Neural progenitor cell (in vitro differentiated cells): ENCODE measurements around the gene WDR55. TPM values are rescaled to one million over a fixed set of nuclear protein-coding genes. Genes with fewer than 3 reads are reported as not detected.
"Not testable (repeated sequence)": the region's sequence is repeated elsewhere in the genome, so short reads cannot be mapped to it uniquely, and the experiment has no call there.

Source experiments
- DNase-seq: peaks from one replicate; pipeline ENCODE4 v3.0.0-alpha.2; 2016; ENCODE audit warnings: low spot score
- H2AFZ ChIP-seq: fragments of 200-600 bp; sonication (generic); replicated peaks from 2 replicates; pipeline ENCODE4 v1.6.1; 2016; ENCODE audit warnings: antibody characterized with exemption
- H3F3A ChIP-seq: fragments of 200-600 bp; sonication (generic); 2 replicates; pipeline ENCODE4 v1.6.1; 2016; ENCODE audit warnings: antibody characterized with exemption, low read depth
- H3K27ac ChIP-seq: fragments of 200-600 bp; sonication (generic); 2 replicates; pipeline ENCODE4 v1.5.1; 2016; ENCODE audit warnings: mild to moderate bottlenecking
- H3K27me3 ChIP-seq: fragments of 200-600 bp; sonication (generic); 2 replicates; pipeline ENCODE4 v1.6.1; 2016; ENCODE audit warnings: mild to moderate bottlenecking, moderate library complexity
- H3K36me3 ChIP-seq: fragments of 200-600 bp; sonication (generic); 2 replicates; pipeline ENCODE4 v1.5.1; 2016
- H3K4me1 ChIP-seq: fragments of 200-600 bp; sonication (generic); 2 replicates; pipeline ENCODE4 v1.6.1; 2016; ENCODE audit warnings: mixed run types
- H3K4me2 ChIP-seq: fragments of 200-600 bp; sonication (generic); 2 replicates; pipeline ENCODE4 v1.6.1; 2016
- H3K4me3 ChIP-seq: fragments of 200-600 bp; sonication (generic); 2 replicates; pipeline ENCODE4 v1.5.1; 2016
- H3K79me2 ChIP-seq: fragments of 200-600 bp; sonication (generic); 2 replicates; pipeline ENCODE4 v1.6.1; 2016; ENCODE audit warnings: low read depth
- H3K9ac ChIP-seq: fragments of 200-600 bp; sonication (generic); 2 replicates; pipeline ENCODE4 v1.6.1; 2016
- H3K9me3 ChIP-seq: fragments of 200-600 bp; sonication (generic); 2 replicates; pipeline ENCODE4 v1.5.1; 2016; ENCODE audit warnings: low read depth
- H4K20me1 ChIP-seq: fragments of 200-600 bp; sonication (generic); 2 replicates; pipeline ENCODE4 v1.6.1; 2016; ENCODE audit warnings: low read depth
- H3K27ac Mint-ChIP-seq: 3 replicates; pipeline ENCODE4 v1.8.0; 2021; ENCODE audit warnings: mixed read lengths
- H3K27me3 Mint-ChIP-seq: 2 replicates; pipeline ENCODE4 v1.8.0; 2022; ENCODE audit warnings: low read depth, mild to moderate bottlenecking, inconsistent platforms, moderate library complexity, mixed read lengths; ENCODE audit not compliant: insufficient read depth
- H3K36me3 Mint-ChIP-seq: 3 replicates; pipeline ENCODE4 v1.8.0; 2021; ENCODE audit warnings: mixed read lengths
- H3K4me1 Mint-ChIP-seq: 3 replicates; pipeline ENCODE4 v1.8.0; 2021; ENCODE audit warnings: mixed read lengths
- H3K4me3 Mint-ChIP-seq: 3 replicates; pipeline ENCODE4 v1.8.0; 2021; ENCODE audit warnings: mild to moderate bottlenecking, moderate library complexity, mixed read lengths
- H3K9me3 Mint-ChIP-seq: 3 replicates; pipeline ENCODE4 v1.8.0; 2020; ENCODE audit warnings: mixed read lengths
- EZH2 ChIP-seq: fragments of 200-600 bp; sonication (generic); IDR thresholded peaks from 2 replicates; pipeline ENCODE4 v1.6.1; 2017; ENCODE audit warnings: antibody characterized with exemption, mild to moderate bottlenecking, moderate library complexity
- EZH2phosphoT487 ChIP-seq: fragments of 200-600 bp; sonication (generic); IDR thresholded peaks from 2 replicates; pipeline ENCODE4 v1.6.1; 2017; ENCODE audit warnings: antibody characterized with exemption
- microRNA-seq: library from miRNA; unstranded; fragments of <30 nt; microRNA quantifications from one replicate; pipeline ENCODE4, GENCODE V29; 2016
- small RNA-seq: library from RNA; depleted of rRNA; stranded (forward); fragments of <200 nt; gene quantifications from one replicate; pipeline ENCODE3, GENCODE V24; 2015
- total RNA-seq: library from RNA; depleted of rRNA; stranded (reverse); fragments of >200 nt; gene quantifications from 2 replicates; pipeline ENCODE4 v1.2.3, GENCODE V29; 2015; ENCODE audit warnings: low replicate concordance
- TF ChIP-seq, protein P1 (sequence below): fragments of 200-600 bp; sonication (generic); IDR thresholded peaks from 2 replicates; pipeline ENCODE4 v1.5.1; 2017; ENCODE audit warnings: antibody characterized with exemption, mild to moderate bottlenecking

Gene WDR55
- total RNA-seq, 1 donor from 2014 or later: 6.9 TPM

- TF ChIP-seq EZH2 (no peak), EZH2phosphoT487 (no peak)
- TF ChIP-seq, protein P1, sequence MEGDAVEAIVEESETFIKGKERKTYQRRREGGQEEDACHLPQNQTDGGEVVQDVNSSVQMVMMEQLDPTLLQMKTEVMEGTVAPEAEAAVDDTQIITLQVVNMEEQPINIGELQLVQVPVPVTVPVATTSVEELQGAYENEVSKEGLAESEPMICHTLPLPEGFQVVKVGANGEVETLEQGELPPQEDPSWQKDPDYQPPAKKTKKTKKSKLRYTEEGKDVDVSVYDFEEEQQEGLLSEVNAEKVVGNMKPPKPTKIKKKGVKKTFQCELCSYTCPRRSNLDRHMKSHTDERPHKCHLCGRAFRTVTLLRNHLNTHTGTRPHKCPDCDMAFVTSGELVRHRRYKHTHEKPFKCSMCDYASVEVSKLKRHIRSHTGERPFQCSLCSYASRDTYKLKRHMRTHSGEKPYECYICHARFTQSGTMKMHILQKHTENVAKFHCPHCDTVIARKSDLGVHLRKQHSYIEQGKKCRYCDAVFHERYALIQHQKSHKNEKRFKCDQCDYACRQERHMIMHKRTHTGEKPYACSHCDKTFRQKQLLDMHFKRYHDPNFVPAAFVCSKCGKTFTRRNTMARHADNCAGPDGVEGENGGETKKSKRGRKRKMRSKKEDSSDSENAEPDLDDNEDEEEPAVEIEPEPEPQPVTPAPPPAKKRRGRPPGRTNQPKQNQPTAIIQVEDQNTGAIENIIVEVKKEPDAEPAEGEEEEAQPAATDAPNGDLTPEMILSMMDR: no peak
- Mint-ChIP-seq H3K27ac (no peak overlapping the region), H3K36me3 (no peaks in the 10 kb centered on the region), H3K9me3 (no peaks in the 10 kb centered on the region), H3K4me3 (no peak overlapping the region), H3K4me1 (no peaks in the 10 kb centered on the region), H3K27me3 (no peaks in the 10 kb centered on the region)
- Histone ChIP-seq H3K4me1 (no peaks in the 10 kb centered on the region), H3K9me3 (no peaks in the 10 kb centered on the region), H3K36me3 (no peaks in the 10 kb centered on the region), H4K20me1 (no peaks in the 10 kb centered on the region), H3F3A (no peaks in the 10 kb centered on the region), H2AFZ (no peak overlapping the region), H3K4me2 (no peak overlapping the region), H3K27me3 (no peaks in the 10 kb centered on the region), H3K9ac (no peak overlapping the region), H3K27ac (no peak overlapping the region), H3K79me2 (no peaks in the 10 kb centered on the region), H3K4me3 (no peak overlapping the region)
- no peak for DNase-seq
Measured at GRCh38 chr5:140718266-140718592, 53.5 kb downstream of the WDR55 start.

GRCh38 chr5:140720738-140721137 is 56.0 kb downstream of the WDR55 start:
- H3K4me2 ChIP-seq: not testable (repeated sequence)

GRCh38 chr5:140721395-140721794 is 56.7 kb downstream of the WDR55 start:
- H3K9ac ChIP-seq: not testable (repeated sequence)

More at GRCh38 chr5:140720738-140721137, 56.0 kb downstream of the WDR55 start:
- H3K79me2 ChIP-seq, H3K4me3 ChIP-seq, H3K9ac ChIP-seq, H3K4me1 Mint-ChIP-seq, H3K4me1 ChIP-seq, H3K27ac Mint-ChIP-seq, H3K36me3 ChIP-seq, H4K20me1 ChIP-seq, H3K27me3 Mint-ChIP-seq, DNase-seq, H3K27ac ChIP-seq, H3K4me3 Mint-ChIP-seq, H3F3A ChIP-seq, H3K9me3 Mint-ChIP-seq, H2AFZ ChIP-seq, H3K36me3 Mint-ChIP-seq, H3K27me3 ChIP-seq, H3K9me3 ChIP-seq: not testable (repeated sequence)

More at GRCh38 chr5:140721395-140721794, 56.7 kb downstream of the WDR55 start:
- not testable (repeated sequence) for H3K36me3 ChIP-seq, H3K4me3 Mint-ChIP-seq, H3K4me3 ChIP-seq, H3K9me3 ChIP-seq, H3K4me1 Mint-ChIP-seq, H4K20me1 ChIP-seq, H3K79me2 ChIP-seq, H2AFZ ChIP-seq, H3K27me3 ChIP-seq, H3K9me3 Mint-ChIP-seq, H3F3A ChIP-seq, DNase-seq, H3K4me2 ChIP-seq, H3K36me3 Mint-ChIP-seq, H3K27ac Mint-ChIP-seq, H3K4me1 ChIP-seq, H3K27ac ChIP-seq, H3K27me3 Mint-ChIP-seq

Small RNA genes within 50 kb of the gene (microRNA-seq; reads per million reads assigned to microRNA genes)
- gene MIR3655: not detected

Small RNA genes within 50 kb of the gene (small RNA-seq; reads per million reads assigned to genes)
- 4.0 reads per million, percentile 93 among the genes with 10 or more reads in this experiment for gene VTRNA1-1
- not detected for gene VTRNA1-2

Other genes starting within 250 kb of the WDR55 start
- 0.53 and 1.1 TPM in 2 replicates for gene EIF4EBP3, start 117.2 kb upstream of the WDR55 start, total RNA-seq
- gene SRA1, start 107.4 kb upstream of the WDR55 start, total RNA-seq: 16.9 and 26.9 TPM in 2 replicates
- 20.7 and 23.6 TPM in 2 replicates for gene APBB3, start 100.3 kb upstream of the WDR55 start, total RNA-seq
- 20.7 and 26.7 TPM in 2 replicates for gene SLC35A4, start 100.1 kb upstream of the WDR55 start, total RNA-seq
- not detected in 2 replicates for gene CD14, start 31.7 kb upstream of the WDR55 start, total RNA-seq
- gene TMCO6, start 25.5 kb upstream of the WDR55 start, total RNA-seq: 17.8 and 106 TPM in 2 replicates
- 53.8 and 59.4 TPM in 2 replicates for gene NDUFA2, start 17.3 kb upstream of the WDR55 start, total RNA-seq
- gene IK, start 17.1 kb upstream of the WDR55 start, total RNA-seq: 97.0 and 131 TPM in 2 replicates
- 0.37 and 1.1 TPM in 2 replicates for gene DND1, start 8.7 kb downstream of the WDR55 start, total RNA-seq
- 44.9 and 45.7 TPM in 2 replicates for gene HARS1, start 26.5 kb downstream of the WDR55 start, total RNA-seq
- gene HARS2, start 26.6 kb downstream of the WDR55 start, total RNA-seq: 30.6 and 34.1 TPM in 2 replicates
- 62.2 and 71.5 TPM in 2 replicates for gene ZMAT2, start 35.5 kb downstream of the WDR55 start, total RNA-seq
- gene PCDHA1, start 121.2 kb downstream of the WDR55 start, total RNA-seq: 0.19 and 0.24 TPM in 2 replicates
- gene PCDHA2, start 129.9 kb downstream of the WDR55 start, total RNA-seq: 3.7 and 5.9 TPM in 2 replicates
- 2.8 and 4.0 TPM in 2 replicates for gene PCDHA3, start 136.2 kb downstream of the WDR55 start, total RNA-seq
- 9.7 and 13.7 TPM in 2 replicates for gene PCDHA4, start 142.2 kb downstream of the WDR55 start, total RNA-seq
- gene PCDHA5, start 156.7 kb downstream of the WDR55 start, total RNA-seq: 2.4 and 2.7 TPM in 2 replicates
- gene PCDHA6, start 163.1 kb downstream of the WDR55 start, total RNA-seq: 2.0 and 2.8 TPM in 2 replicates
- gene PCDHA7, start 169.4 kb downstream of the WDR55 start, total RNA-seq: 0.36 and 2.7 TPM in 2 replicates
- 0.90 and 1.6 TPM in 2 replicates for gene PCDHA8, start 176.3 kb downstream of the WDR55 start, total RNA-seq
- gene PCDHA9, start 183.5 kb downstream of the WDR55 start, total RNA-seq: 2.0 TPM in 2 replicates
- 8.0 and 11.7 TPM in 2 replicates for gene PCDHA10, start 191.0 kb downstream of the WDR55 start, total RNA-seq
- 5.4 and 6.3 TPM in 2 replicates for gene PCDHA11, start 204.1 kb downstream of the WDR55 start, total RNA-seq
- gene PCDHA12, start 210.4 kb downstream of the WDR55 start, total RNA-seq: 3.4 and 5.9 TPM in 2 replicates
- gene PCDHA13, start 217.2 kb downstream of the WDR55 start, total RNA-seq: 1.9 and 2.3 TPM in 2 replicates